ENCODE data around the gene TMEM43.

TMEM43 gene

GRCh38 chr3:14137004-14137403 lies 12.2 kb downstream of the TMEM43 start:
- FAIRE-seq (no peak), DNase-seq (ENCODE audit: insufficient read length, low spot score) (no peak)
- TF ChIP-seq POLR2A (IDR thresholded peaks at IDR 0.05; ENCODE audit: low read depth, low read length) (no peak), SPI1 (IDR thresholded peaks at IDR 0.05; ENCODE audit: low read depth, low read length) (no peak), POU2F2 (IDR thresholded peaks at IDR 0.05; ENCODE audit: low read depth, low read length) (no peak), PAX5 (IDR thresholded peaks at IDR 0.05; ENCODE audit: insufficient read depth, low read length, severe bottlenecking) (no peak), POLR2AphosphoS5 (IDR thresholded peaks at IDR 0.05; ENCODE audit: low read depth, low read length) (no peak), TAF1 (IDR thresholded peaks at IDR 0.05; ENCODE audit: low read depth, low read length) (no peak)

DNA sequence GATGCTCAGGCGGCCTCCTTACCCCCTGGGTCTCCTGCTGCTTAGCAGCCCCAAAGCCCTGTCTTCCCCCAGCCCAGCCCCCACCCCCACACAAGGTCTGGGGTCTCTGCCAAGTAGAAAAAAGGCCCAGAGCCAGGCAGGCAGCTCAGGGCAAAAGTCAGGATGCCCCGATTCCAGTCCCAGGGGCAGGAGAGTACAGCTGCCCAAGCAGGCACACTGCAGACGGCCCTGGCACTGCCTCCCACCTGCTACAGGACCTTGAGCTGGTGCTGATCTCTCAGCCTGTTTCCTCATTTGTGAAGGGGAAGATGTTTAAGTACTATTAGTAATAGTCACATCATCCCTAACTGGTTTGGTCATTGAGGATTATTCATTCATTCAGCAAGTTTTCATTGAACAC lies 12.6 kb downstream of the TMEM43 start:
- TF ChIP-seq POLR2AphosphoS5 (IDR thresholded peaks at IDR 0.05; ENCODE audit: low read depth, low read length) (no peak), TAF1 (IDR thresholded peaks at IDR 0.05; ENCODE audit: low read depth, low read length) (no peak), SPI1 (IDR thresholded peaks at IDR 0.05; ENCODE audit: low read depth, low read length) (no peak), PAX5 (IDR thresholded peaks at IDR 0.05; ENCODE audit: insufficient read depth, low read length, severe bottlenecking) (no peak)
- FAIRE-seq (no peak), DNase-seq (ENCODE audit: insufficient read length, low spot score) (no peak)

DNA sequence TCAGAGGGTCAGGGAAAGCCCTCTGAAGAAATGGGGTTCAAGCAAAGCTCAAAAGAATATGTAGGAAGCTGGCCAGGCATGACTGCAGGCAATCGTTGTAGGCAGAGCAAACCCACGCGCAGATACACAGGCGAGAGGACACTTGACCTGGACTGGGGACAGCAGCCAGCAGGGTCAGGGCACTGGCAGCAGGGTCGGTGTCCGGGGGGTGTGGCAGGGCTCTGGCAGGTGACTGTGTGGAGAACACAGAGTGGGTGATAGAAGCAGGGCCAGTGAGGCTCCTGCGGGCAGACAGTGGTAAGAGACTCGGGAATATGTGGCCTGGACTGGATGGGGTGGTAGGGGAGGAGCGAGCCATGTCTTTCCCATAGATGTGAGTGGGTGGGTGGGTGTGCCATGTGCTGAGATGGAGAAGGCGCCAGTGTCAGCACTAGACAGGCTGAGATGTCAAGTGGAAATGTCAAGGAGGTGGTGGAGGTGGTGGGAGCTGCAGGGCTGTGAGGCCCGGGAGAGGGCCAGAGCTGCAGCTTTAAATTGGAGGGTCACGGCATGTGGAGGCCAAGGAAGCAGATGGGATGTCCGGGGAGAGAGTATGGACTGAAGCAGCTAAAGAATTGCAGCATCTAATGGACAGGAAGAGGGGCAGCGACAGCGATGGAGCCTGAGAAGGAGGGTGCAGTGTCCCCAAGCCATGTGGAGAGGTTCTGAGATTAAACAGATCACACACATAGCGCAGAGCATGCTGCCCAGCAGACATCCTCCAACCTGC lies 13.4 kb downstream of the TMEM43 start:
- TF ChIP-seq POU2F2 (IDR thresholded peaks at IDR 0.05; ENCODE audit: low read depth, low read length) (no peak), POLR2A (IDR thresholded peaks at IDR 0.05; ENCODE audit: low read depth, low read length) (no peak), TAF1 (IDR thresholded peaks at IDR 0.05; ENCODE audit: low read depth, low read length) (no peak), SPI1 (IDR thresholded peaks at IDR 0.05; ENCODE audit: low read depth, low read length) (no peak), PAX5 (IDR thresholded peaks at IDR 0.05; ENCODE audit: insufficient read depth, low read length, severe bottlenecking) (no peak), POLR2AphosphoS5 (IDR thresholded peaks at IDR 0.05; ENCODE audit: low read depth, low read length) (no peak)
- no peak for FAIRE-seq

DNA sequence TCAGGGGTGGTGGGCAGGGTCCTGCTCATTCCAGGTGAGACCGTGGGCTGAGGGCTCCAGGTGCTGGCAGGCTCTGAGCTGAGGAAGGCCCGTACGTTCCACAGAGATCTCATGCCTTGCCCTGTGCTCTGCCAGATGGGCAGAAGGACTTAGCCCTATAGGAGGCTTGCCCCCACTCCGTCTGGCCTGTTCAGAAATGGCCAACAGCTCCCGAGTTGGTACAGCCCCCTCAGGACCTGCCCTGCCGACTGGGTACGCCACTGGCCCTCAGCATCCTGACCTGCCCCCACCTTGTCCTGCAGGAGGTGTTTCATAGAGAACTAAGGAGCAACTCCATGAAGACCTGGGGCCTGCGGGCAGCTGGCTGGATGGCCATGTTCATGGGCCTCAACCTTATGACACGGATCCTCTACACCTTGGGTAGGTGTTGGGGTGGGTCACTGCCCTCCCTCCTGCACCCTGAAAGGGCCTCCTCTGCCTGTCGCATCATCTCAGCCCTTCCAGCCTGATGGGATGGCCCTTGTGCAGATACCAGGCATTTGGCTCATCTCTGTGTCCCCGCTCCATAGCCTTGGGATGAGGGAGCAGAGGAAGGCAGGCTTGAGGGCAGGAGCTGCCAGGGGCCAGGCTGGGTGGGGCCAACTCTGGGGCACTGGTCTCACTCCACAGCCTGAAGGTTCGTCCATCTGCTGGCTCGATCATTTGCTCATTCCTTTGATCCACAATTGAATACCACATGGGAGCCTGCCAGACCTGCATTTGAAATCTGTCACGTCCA lies 14.2 kb downstream of the TMEM43 start:
- no peak for FAIRE-seq
- TF ChIP-seq TAF1 (IDR thresholded peaks at IDR 0.05; ENCODE audit: low read depth, low read length) (no peak), SPI1 (IDR thresholded peaks at IDR 0.05; ENCODE audit: low read depth, low read length) (no peak), POLR2A (IDR thresholded peaks at IDR 0.05; ENCODE audit: low read depth, low read length) (no peak), POU2F2 (IDR thresholded peaks at IDR 0.05; ENCODE audit: low read depth, low read length) (no peak), PAX5 (IDR thresholded peaks at IDR 0.05; ENCODE audit: insufficient read depth, low read length, severe bottlenecking) (no peak), POLR2AphosphoS5 (IDR thresholded peaks at IDR 0.05; ENCODE audit: low read depth, low read length) (no peak)
- DNase-seq (ENCODE audit: insufficient read length, low spot score) = no peak

More for the DNA sequence above, 13.4 kb downstream of the TMEM43 start:
- no peak for DNase-seq (ENCODE audit: insufficient read length, low spot score)

- no peak for FAIRE-seq
- no peak for DNase-seq (ENCODE audit: insufficient read length, low spot score)
Measured at GRCh38 chr3:14139771-14140170, 14.9 kb downstream of the TMEM43 start.

DNA sequence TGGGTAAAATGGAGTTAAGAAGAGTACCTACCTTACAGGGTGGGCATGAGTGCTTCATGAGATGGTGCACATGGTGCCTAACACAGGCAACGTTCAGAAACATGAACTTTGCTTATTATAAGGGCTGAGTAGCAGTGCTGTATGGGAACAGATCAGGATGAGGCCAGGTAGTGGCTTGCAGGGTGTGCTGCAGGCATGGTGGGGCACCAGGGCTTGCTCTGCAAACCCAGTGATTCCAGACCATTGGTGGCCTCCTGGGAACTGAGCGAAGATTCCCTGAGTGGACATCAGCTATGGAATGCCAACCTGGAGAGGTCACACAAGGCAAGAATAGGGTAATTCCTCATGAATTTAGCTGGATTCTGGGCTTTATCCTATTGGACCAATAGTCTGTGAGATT lies 15.8 kb downstream of the TMEM43 start:
- DNase-seq (ENCODE audit: insufficient read length, low spot score) (no peak), FAIRE-seq (no peak)

More at GRCh38 chr3:14139771-14140170, 14.9 kb downstream of the TMEM43 start:
- TF ChIP-seq TAF1 (IDR thresholded peaks at IDR 0.05; ENCODE audit: low read depth, low read length) (no peak), POU2F2 (IDR thresholded peaks at IDR 0.05; ENCODE audit: low read depth, low read length) (no peak), POLR2AphosphoS5 (IDR thresholded peaks at IDR 0.05; ENCODE audit: low read depth, low read length) (no peak), SPI1 (IDR thresholded peaks at IDR 0.05; ENCODE audit: low read depth, low read length) (no peak)

GRCh38 chr3:14141144-14141543 lies 16.3 kb downstream of the TMEM43 start:
- TF ChIP-seq PAX5 (IDR thresholded peaks at IDR 0.05; ENCODE audit: insufficient read depth, low read length, severe bottlenecking) (no peak), POLR2A (IDR thresholded peaks at IDR 0.05; ENCODE audit: low read depth, low read length) (no peak), POLR2AphosphoS5 (IDR thresholded peaks at IDR 0.05; ENCODE audit: low read depth, low read length) (no peak), SPI1 (IDR thresholded peaks at IDR 0.05; ENCODE audit: low read depth, low read length) (no peak), POU2F2 (IDR thresholded peaks at IDR 0.05; ENCODE audit: low read depth, low read length) (no peak), TAF1 (IDR thresholded peaks at IDR 0.05; ENCODE audit: low read depth, low read length) (no peak)
- no peak for DNase-seq (ENCODE audit: insufficient read length, low spot score)
- no peak for FAIRE-seq

More for the DNA sequence above, 15.8 kb downstream of the TMEM43 start:
- TF ChIP-seq POLR2A (IDR thresholded peaks at IDR 0.05; ENCODE audit: low read depth, low read length) = no peak
- TF ChIP-seq SPI1 (IDR thresholded peaks at IDR 0.05; ENCODE audit: low read depth, low read length) = no peak
- TF ChIP-seq POU2F2 (IDR thresholded peaks at IDR 0.05; ENCODE audit: low read depth, low read length) = no peak
- TF ChIP-seq POLR2AphosphoS5 (IDR thresholded peaks at IDR 0.05; ENCODE audit: low read depth, low read length) = no peak
- no peak for TF ChIP-seq TAF1 (IDR thresholded peaks at IDR 0.05; ENCODE audit: low read depth, low read length)
- TF ChIP-seq PAX5 (IDR thresholded peaks at IDR 0.05; ENCODE audit: insufficient read depth, low read length, severe bottlenecking) = no peak

DNA sequence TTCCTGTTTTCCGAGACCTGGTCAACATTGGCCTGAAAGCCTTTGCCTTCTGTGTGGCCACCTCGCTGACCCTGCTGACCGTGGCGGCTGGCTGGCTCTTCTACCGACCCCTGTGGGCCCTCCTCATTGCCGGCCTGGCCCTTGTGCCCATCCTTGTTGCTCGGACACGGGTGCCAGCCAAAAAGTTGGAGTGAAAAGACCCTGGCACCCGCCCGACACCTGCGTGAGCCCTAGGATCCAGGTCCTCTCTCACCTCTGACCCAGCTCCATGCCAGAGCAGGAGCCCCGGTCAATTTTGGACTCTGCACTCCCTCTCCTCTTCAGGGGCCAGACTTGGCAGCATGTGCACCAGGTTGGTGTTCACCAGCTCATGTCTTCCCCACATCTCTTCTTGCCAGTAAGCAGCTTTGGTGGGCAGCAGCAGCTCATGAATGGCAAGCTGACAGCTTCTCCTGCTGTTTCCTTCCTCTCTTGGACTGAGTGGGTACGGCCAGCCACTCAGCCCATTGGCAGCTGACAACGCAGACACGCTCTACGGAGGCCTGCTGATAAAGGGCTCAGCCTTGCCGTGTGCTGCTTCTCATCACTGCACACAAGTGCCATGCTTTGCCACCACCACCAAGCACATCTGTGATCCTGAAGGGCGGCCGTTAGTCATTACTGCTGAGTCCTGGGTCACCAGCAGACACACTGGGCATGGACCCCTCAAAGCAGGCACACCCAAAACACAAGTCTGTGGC lies 16.9 kb downstream of the TMEM43 start:
- TF ChIP-seq SPI1 (IDR thresholded peaks at IDR 0.05; ENCODE audit: low read depth, low read length) (no peak), POU2F2 (IDR thresholded peaks at IDR 0.05; ENCODE audit: low read depth, low read length) (no peak), POLR2A (IDR thresholded peaks at IDR 0.05; ENCODE audit: low read depth, low read length) (no peak), PAX5 (IDR thresholded peaks at IDR 0.05; ENCODE audit: insufficient read depth, low read length, severe bottlenecking) (no peak), POLR2AphosphoS5 (IDR thresholded peaks at IDR 0.05; ENCODE audit: low read depth, low read length) (no peak), TAF1 (IDR thresholded peaks at IDR 0.05; ENCODE audit: low read depth, low read length) (no peak)
- FAIRE-seq = no peak
- DNase-seq (ENCODE audit: insufficient read length, low spot score) = no peak
